ENCODE results near the gene MAP7D1. TPM values are rescaled to one million over a fixed set of nuclear protein-coding genes. Genes with fewer than 3 reads are reported as not detected.

The MAP7D1 gene
- total RNA-seq, 1 experiment from 2014 or later, result 49.9 TPM

DNA sequence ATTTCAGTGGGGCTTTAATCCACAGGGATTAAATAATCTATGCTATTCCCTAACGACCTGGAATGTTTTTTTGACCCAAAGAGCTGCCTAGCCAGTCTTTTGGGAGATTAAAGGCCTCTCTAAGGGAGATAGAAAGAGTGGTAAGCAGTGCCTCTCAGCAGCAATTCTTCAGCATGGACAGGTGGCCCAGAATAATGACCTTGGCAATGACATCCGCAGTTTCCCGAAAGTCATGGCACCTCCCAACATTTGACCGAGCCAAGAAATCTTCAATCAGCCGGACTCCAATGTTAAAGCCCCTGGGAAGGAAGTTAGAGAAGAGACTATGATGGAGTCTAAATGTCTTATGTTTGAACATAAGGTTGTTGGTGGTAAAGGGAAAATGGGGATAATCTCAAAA is 16.4 kb upstream of the MAP7D1 start:
- no CpG with 5 or more reads among the region's 5 CpGs for WGBS (ENCODE audit: extremely low coverage, insufficient read length, low lambda C conversion rate)
- Histone ChIP-seq H3K14ac (ENCODE audit: insufficient read depth, low read length) (no peak overlapping the region), H3K79me2 (ENCODE audit: insufficient read depth, low read length) (0 out of 2 replicates have a peak, but pooled peaks cover 1% of the 10 kb centered on the region), H3K4me2 (ENCODE audit: insufficient read depth, insufficient read length, low read length) (no peak overlapping the region), H3K27me3 (ENCODE audit: insufficient read depth, low read length) (no peaks in the 10 kb centered on the region), H3K4me1 (ENCODE audit: insufficient read depth, low read length) (0 out of 2 replicates have a peak, but pooled peaks cover 2% of the 10 kb centered on the region), H3K23ac (ENCODE audit: insufficient read length, low read depth, low read length) (no peak overlapping the region), H2BK20ac (ENCODE audit: low read depth, low read length, poor library complexity, severe bottlenecking) (no peak overlapping the region), H4K5ac (ENCODE audit: insufficient read length, low read depth, low read length) (no peak overlapping the region), H3K56ac (ENCODE audit: insufficient read length, low read depth, low read length) (no peak overlapping the region), H2BK15ac (ENCODE audit: low read depth, low read length) (no peak overlapping the region), H3K9ac (ENCODE audit: extremely low read depth, insufficient read length, low read length) (no peak overlapping the region), H2AFZ (ENCODE audit: low read length) (no peak overlapping the region), H4K8ac (replicated peaks; ENCODE audit: insufficient read length, low read depth, low read length) (no peak overlapping the region), H2BK12ac (ENCODE audit: insufficient read length, low read depth, low read length) (no peak overlapping the region), H4K20me1 (ENCODE audit: control insufficient read depth, insufficient read depth, insufficient read length) (no peaks in the 10 kb centered on the region), H2AK5ac (ENCODE audit: insufficient read length, low read length) (no peak overlapping the region), H3T11ph (ENCODE audit: low read length) (no peak overlapping the region), H2BK5ac (ENCODE audit: insufficient read length, low read length) (no peak overlapping the region), H4K91ac (ENCODE audit: insufficient read length, low read depth, low read length) (no peak overlapping the region), H3K27ac (ENCODE audit: insufficient read length, low read depth, low read length) (no peak overlapping the region), H3K18ac (ENCODE audit: insufficient read length, low read depth, low read length) (no peak overlapping the region), H3K4ac (ENCODE audit: low read depth, low read length) (no peak overlapping the region), H3K79me1 (ENCODE audit: insufficient read depth, low read depth, low read length, poor library complexity, severe bottlenecking) (no peaks in the 10 kb centered on the region), H2BK120ac (ENCODE audit: low read depth, low read length, poor library complexity, severe bottlenecking) (no peak overlapping the region), H3K9me3 (ENCODE audit: control insufficient read depth, low read depth, low read length) (no peaks in the 10 kb centered on the region), H3K23me2 (ENCODE audit: insufficient read length, low read depth, low read length, poor library complexity, severe bottlenecking) (no peaks in the 10 kb centered on the region)
- Mint-ChIP-seq H3K36me3 (ENCODE audit: insufficient read depth in 1 of 3, low read depth in 3 of 3) (peaks cover 6 to 36% (median 17%) of the 10 kb centered on the region in 3 experiments; a peak in 6 of 7 replicates), H3K9me3 (no peaks in the 10 kb centered on the region), H3K4me3 (no peak overlapping the region), H3K27me3 (ENCODE audit: low read depth) (no peaks in the 10 kb centered on the region), H3K4me1 (peaks cover 2 to 3% of the 10 kb centered on the region in 2 experiments), H3K27ac (no peak overlapping the region)
- TF ChIP-seq, protein P1, sequence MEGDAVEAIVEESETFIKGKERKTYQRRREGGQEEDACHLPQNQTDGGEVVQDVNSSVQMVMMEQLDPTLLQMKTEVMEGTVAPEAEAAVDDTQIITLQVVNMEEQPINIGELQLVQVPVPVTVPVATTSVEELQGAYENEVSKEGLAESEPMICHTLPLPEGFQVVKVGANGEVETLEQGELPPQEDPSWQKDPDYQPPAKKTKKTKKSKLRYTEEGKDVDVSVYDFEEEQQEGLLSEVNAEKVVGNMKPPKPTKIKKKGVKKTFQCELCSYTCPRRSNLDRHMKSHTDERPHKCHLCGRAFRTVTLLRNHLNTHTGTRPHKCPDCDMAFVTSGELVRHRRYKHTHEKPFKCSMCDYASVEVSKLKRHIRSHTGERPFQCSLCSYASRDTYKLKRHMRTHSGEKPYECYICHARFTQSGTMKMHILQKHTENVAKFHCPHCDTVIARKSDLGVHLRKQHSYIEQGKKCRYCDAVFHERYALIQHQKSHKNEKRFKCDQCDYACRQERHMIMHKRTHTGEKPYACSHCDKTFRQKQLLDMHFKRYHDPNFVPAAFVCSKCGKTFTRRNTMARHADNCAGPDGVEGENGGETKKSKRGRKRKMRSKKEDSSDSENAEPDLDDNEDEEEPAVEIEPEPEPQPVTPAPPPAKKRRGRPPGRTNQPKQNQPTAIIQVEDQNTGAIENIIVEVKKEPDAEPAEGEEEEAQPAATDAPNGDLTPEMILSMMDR (conservative IDR thresholded peaks at IDR 0.05), result no peak
- DNase-seq, result no peak
